Measurements from ENCODE around the gene IP6K3. TPM values are rescaled to one million over a fixed set of nuclear protein-coding genes. Genes with fewer than 3 reads are reported as not detected.
A peak's percentile ranks its signal among the peaks of the same experiment; 100 is the strongest.

Gene IP6K3
- total RNA-seq, 1 donor from 2014 or later: 44.2 TPM

DNA sequence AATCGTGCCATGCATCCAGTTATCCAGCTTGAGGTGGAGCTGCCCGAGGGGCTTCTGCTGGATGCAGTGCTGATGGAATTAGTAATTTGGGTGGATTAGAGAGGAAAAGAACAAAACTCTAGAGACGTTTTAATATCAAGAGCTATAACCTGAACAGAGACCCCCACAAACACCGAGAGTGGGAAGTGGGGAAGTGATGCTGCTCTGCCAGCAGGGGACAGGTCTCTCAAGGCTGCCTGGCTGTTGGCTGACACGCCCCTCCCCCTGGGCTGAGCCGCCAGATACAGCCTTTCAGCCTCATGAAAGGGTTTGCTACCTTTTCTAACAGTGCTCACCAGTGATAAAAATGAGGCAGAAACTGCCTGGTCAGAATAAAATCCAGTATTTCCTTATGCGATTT lies 32.6 kb upstream of the IP6K3 start:
- intact Hi-C loops (cut with DNase I): loop anchor here (10.0 kb wide), 1 partner anchor 106 kb away; no protein-coding TSS in a partner anchor
- ATAC-seq (ENCODE audit: poor library complexity) (no peak), DNase-seq (no peak)

DNA sequence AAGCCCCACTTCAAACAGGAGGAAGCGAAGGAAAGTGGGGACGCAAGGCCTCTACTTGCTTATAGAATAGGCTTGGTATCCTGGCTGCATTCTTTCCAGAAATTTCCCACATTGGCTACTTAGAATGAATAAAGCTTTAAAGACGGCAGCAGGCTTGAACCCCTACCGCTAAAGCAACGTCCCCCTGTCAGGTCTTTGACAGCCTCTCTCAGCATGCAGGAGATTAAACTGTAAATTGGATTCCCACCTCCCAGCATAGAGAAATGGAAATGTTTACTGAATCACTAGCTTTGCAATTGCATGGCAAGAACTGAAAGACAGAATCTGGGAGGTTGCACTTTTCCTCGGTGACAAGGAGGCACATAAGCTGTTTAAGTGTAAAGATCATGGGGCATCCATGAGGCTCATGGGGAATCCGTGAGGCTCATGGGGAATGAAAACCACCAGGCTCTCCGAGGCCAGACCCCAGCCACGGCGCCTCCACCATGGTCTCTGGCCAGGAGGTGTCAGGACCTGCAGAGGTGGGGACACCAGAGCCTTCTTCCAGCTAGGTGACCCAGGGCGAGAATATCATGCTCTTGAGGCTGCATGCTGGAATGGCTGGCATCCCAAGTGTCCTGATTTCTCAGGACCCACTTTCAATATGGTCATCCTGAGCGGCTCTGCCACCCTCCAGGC lies 31.9 kb upstream of the IP6K3 start:
- DNase-seq (no peak), ATAC-seq (ENCODE audit: poor library complexity) (no peak)
- intact Hi-C loops (cut with DNase I): loop anchor here (10.0 kb wide), 1 partner anchor 106 kb away; no protein-coding TSS in a partner anchor

DNA sequence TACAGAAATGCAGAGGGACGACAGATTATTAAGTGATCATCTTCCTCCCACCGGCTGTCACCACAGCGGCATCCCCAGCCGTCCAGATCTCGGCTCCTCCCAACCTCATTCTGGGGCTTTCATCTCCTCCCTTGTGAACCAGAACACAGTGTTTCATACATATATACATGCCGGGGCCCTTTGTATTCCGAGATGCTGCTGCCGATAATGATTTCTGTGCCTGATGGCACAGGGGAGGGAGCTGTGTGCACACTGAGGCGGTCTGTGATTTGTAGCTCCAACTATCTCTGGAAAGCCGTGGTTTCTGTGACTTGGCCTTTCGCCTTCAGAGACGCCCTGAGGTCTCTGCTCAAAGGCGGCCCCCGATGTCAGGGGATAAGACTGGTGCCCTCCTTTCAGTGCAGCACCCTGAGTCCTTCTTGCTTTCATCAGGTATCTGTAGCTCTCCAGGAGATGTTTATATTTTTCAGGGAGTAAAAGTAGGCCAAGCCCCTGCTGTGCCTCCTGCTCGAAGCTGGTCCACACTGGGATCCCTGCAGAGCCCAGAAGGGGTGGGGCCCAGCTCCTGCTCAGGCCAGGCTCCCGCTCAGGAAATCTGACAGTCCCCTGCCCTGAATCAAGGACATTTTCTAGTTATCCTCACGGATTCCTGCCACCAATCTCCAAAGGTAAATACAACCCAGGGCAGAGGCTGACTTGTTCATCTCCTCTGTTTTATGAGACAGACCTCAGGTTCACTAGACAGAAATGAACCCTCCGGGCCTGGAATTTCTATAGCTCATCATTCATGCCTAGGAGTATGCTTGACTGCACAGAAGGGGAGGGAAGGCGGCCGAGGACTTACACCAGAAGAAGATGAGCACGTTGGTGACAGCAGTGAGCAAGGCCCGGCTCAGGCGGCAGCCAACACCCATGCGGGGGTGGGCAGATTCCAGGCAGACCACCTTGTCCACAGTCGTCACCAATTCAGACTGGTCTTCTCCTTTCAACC lies 31.0 kb upstream of the IP6K3 start:
- intact Hi-C loops (cut with DNase I): loop anchor here (10.0 kb wide), 1 partner anchor 107 kb away; no protein-coding TSS in a partner anchor
- DNase-seq (no peak), ATAC-seq (ENCODE audit: poor library complexity) (no peak)

GRCh38 chr6:33776764-33777163 lies 30.1 kb upstream of the IP6K3 start:
- no peak for DNase-seq
- intact Hi-C loops (cut with DNase I): loop anchor here (10.0 kb wide), 1 partner anchor 108 kb away; no protein-coding TSS in a partner anchor
- no peak for ATAC-seq (ENCODE audit: poor library complexity)

- DNase-seq: no peak
- no peak for ATAC-seq (ENCODE audit: poor library complexity)
- intact Hi-C loops (cut with DNase I): loop anchor here (10.0 kb wide), 1 partner anchor 109 kb away; no protein-coding TSS in a partner anchor
Measured at GRCh38 chr6:33776186-33776585, 29.5 kb upstream of the IP6K3 start.

GRCh38 chr6:33774774-33775173 lies 28.1 kb upstream of the IP6K3 start:
- ATAC-seq (ENCODE audit: poor library complexity): no peak
- intact Hi-C loops (cut with DNase I): loop anchor here (5.0 to 10.0 kb wide), 2 partner anchors 110 to 378 kb away; no protein-coding TSS in a partner anchor
- no peak for DNase-seq

DNA sequence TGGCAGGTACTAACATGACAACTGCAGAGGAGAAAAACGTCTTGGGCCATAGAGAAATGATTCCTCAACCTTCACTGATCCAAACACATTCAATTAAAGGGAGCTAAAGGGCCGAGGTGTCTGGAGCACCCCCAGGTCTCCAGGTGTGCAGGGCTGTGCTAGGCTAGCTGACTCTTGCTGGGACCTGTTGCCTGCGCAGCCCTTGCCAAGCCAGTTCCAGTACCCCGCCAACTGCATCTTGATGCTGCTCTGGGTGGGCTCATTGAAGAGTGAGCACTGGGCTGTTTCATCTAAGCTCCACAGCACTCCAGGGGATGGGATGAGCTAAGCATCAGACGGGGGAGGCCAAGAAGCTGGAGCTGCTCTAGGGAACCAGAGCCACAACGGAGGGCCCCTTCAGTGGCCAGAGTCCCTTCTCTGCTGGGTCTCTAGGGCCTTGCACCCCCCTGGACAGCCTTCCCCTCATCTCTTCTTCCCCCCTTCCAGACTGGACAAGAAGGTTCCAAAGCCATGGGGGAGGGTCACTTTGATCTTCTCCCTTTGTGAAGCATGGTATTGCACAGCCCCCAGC lies 26.3 kb upstream of the IP6K3 start:
- intact Hi-C loops (cut with DNase I): loop anchor here (2.0 to 10.0 kb wide), 3 partner anchors 112 to 379 kb away; no protein-coding TSS in a partner anchor
- DNase-seq: no peak

DNA sequence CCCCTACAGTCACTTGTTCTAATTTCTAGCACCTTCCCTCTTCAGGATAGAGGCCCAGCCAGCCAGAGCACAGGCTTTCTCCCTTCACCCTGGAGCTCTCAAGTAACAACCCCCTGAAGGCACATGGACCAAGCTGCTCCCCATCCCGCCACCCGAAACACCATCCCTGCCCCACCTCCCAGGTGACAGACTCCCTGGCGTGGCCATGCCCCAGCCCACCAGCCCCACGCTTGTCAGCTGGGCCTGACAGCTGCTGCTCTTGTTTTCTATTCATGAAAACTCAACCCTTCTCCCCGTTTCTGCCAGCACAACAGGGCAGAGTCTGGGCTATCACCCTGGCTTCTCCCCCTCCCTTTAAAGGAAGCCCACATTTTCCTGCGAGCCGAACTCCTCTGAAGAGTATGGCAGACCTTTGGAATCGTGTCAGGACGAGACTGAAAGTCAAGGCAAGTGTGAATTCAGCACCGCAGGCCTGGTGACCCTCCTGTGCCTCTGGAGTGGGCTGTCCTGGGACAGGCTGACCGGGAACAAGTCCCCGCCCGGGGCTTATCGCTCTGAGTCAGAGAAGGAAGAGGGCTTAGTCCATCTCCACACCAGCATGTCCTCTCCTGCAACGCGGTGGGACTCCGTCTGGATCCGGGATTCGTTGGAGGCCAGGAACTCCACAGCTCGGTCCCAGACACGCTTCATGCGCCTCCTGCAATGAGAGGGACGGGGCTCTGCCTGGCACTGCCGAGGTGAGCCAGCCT lies 25.6 kb upstream of the IP6K3 start:
- intact Hi-C loops (cut with DNase I): loop anchor here (2.0 to 10.0 kb wide), 3 partner anchors 113 to 380 kb away; no protein-coding TSS in a partner anchor
- ATAC-seq (ENCODE audit: poor library complexity): no peak
- no peak for DNase-seq

More for the DNA sequence above, 26.3 kb upstream of the IP6K3 start:
- no peak for ATAC-seq (ENCODE audit: poor library complexity)

- DNase-seq (peak; percentile 83), ATAC-seq (ENCODE audit: poor library complexity) (peak; percentile 87)
- intact Hi-C loops (cut with DNase I): loop anchor here (2.0 to 10.0 kb wide), 3 partner anchors 113 to 381 kb away; no protein-coding TSS in a partner anchor
Measured at GRCh38 chr6:33771146-33772081, 24.7 kb upstream of the IP6K3 start.

DNA sequence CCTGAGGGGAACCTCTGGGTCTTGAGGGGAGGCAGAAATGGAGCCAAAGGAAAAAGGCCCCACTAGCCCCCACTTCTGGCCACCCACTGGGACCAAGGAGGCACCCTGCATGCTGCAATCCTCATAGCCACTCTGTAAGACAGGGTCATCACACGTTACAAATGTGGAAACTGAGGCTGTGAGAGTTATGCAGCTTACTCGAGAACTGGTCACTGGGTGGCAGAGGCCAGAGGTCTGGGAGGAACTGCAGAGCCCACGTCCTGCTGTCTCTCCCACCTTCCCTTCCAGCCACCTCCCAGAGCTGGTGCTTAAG lies 24.1 kb upstream of the IP6K3 start:
- peak; percentile 3 for ATAC-seq (ENCODE audit: poor library complexity)
- no peak for DNase-seq
- intact Hi-C loops (cut with DNase I): loop anchor here (5.0 to 10.0 kb wide), 2 partner anchors 114 to 382 kb away; no protein-coding TSS in a partner anchor

DNA sequence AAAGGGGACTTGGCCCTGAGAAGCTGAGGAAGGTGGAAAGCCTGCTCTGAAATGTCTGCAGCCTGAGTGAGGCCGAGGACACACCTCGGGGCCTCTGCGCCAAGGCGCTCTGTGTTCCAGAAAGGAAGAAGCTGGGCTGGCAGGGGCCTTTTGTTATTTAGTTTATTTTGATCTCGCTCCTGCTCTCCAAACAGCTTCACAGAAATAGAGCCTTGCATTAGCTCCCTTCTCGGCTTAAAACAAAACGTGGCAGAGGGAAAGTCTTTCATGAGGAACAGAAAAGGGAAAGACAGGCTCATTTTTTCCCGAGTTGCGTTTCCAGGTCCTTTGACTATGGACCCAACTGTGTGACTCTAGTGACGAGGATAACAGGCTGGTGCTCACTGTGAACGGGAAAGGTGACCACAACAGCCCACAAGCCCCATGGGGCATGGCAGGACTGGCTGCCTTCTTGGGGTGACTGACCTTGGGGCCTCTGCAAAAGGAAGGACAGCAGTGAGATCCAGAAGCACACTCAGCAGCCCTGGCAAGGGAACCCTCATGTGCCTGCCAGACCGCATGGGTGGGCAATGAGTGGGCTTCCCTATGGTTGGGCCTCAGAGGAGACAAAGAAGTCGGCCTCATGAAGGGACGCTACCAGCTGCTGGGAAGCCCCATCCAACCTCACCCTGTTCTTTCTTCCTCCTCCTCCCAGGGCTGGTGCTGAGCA lies 23.6 kb upstream of the IP6K3 start:
- DNase-seq: no peak
- ATAC-seq (ENCODE audit: poor library complexity): no peak
- intact Hi-C loops (cut with DNase I): loop anchor here (5.0 to 10.0 kb wide), 2 partner anchors 115 to 382 kb away; no protein-coding TSS in a partner anchor

GRCh38 chr6:33769248-33769821 lies 22.6 kb upstream of the IP6K3 start:
- intact Hi-C loops (cut with DNase I): loop anchor here (5.0 kb wide), 1 partner anchor 182 kb away; no protein-coding TSS in a partner anchor
- DNase-seq: no peak
- no peak for ATAC-seq (ENCODE audit: poor library complexity)

GRCh38 chr6:33768644-33769120 lies 22.0 kb upstream of the IP6K3 start:
- peak; percentile 88 for DNase-seq
- ATAC-seq (ENCODE audit: poor library complexity): peak; percentile 68
- intact Hi-C loops (cut with DNase I): loop anchor here (5.0 kb wide), 1 partner anchor 181 kb away; no protein-coding TSS in a partner anchor

- no peak for ATAC-seq (ENCODE audit: poor library complexity)
- intact Hi-C loops (cut with DNase I): loop anchor here (5.0 kb wide), 1 partner anchor 180 kb away; no protein-coding TSS in a partner anchor
- DNase-seq: no peak
Measured at GRCh38 chr6:33766921-33767907, 20.5 kb upstream of the IP6K3 start.

- no peak for ATAC-seq (ENCODE audit: poor library complexity)
- intact Hi-C loops (cut with DNase I): loop anchor here (5.0 kb wide), 1 partner anchor 178 kb away; no protein-coding TSS in a partner anchor
- no peak for DNase-seq
Measured at GRCh38 chr6:33765368-33765767, 18.7 kb upstream of the IP6K3 start.

Data from Right ventricle myocardium superior (tissue), 1 donor.